SK-N-SH (cell line): ENCODE data around the gene HSPG2.
"Not testable (repeated sequence)": the region's sequence is repeated elsewhere in the genome, so short reads cannot be mapped to it uniquely, and the experiment has no call there.

Experiments used
- CHD2 ChIP-seq: fragments of 150-350 bp; IDR thresholded peaks from 2 replicates; pipeline ENCODE4 v1.6.1; 2018; ENCODE audit warnings: low read length; ENCODE audit not compliant: partially characterized antibody
- EP300 ChIP-seq, 2 experiments: IDR thresholded peaks; 2 replicates each; pipeline versions ENCODE4 v1.4.0 to v1.6.1; 2012; ENCODE audit warnings: borderline replicate concordance in 1 of 2, low read depth in 1 of 2, low read length in 1 of 2
- FOXM1 ChIP-seq: IDR thresholded peaks from 2 replicates; pipeline ENCODE4 v1.4.0; 2012; ENCODE audit warnings: low read depth, mild to moderate bottlenecking
- NFIC ChIP-seq: IDR thresholded peaks from 2 replicates; pipeline ENCODE4 v1.4.0; 2012; ENCODE audit warnings: borderline replicate concordance
- POLR2AphosphoS5 ChIP-seq: IDR thresholded peaks from 2 replicates; pipeline ENCODE4 v1.6.1; 2012; ENCODE audit warnings: low read depth, low read length
- SIN3A ChIP-seq: IDR thresholded peaks from 2 replicates; pipeline ENCODE4 v1.6.1; 2012; ENCODE audit warnings: low read depth, mild to moderate bottlenecking, low read length, moderate library complexity, borderline replicate concordance
- SMC3 ChIP-seq: IDR thresholded peaks from 2 replicates; pipeline ENCODE4 v1.6.1; 2012; ENCODE audit warnings: low read depth, low read length, improper control_type of control experiment
- TF ChIP-seq, protein P1 (sequence below): fragments of 200-600 bp; sonication (generic); IDR thresholded peaks from 2 replicates; pipeline ENCODE4 v1.6.1; 2017; ENCODE audit warnings: antibody characterized with exemption, mild to moderate bottlenecking, moderate library complexity
- TF ChIP-seq, protein P2 (sequence below): IDR thresholded peaks from 2 replicates; pipeline ENCODE4 v1.4.0; 2012; ENCODE audit warnings: low read depth, borderline replicate concordance

GRCh38 chr1:21973948-21974347 lies 36.8 kb upstream of the HSPG2 start:
- TF ChIP-seq SMC3; NFIC; EP300 (IDR thresholded peaks at IDR 0.05; ENCODE audit: borderline replicate concordance in 1 of 2, low read depth in 1 of 2, low read length in 1 of 2); POLR2AphosphoS5; SIN3A; CHD2; FOXM1: not testable (repeated sequence)
- TF ChIP-seq, protein P1, sequence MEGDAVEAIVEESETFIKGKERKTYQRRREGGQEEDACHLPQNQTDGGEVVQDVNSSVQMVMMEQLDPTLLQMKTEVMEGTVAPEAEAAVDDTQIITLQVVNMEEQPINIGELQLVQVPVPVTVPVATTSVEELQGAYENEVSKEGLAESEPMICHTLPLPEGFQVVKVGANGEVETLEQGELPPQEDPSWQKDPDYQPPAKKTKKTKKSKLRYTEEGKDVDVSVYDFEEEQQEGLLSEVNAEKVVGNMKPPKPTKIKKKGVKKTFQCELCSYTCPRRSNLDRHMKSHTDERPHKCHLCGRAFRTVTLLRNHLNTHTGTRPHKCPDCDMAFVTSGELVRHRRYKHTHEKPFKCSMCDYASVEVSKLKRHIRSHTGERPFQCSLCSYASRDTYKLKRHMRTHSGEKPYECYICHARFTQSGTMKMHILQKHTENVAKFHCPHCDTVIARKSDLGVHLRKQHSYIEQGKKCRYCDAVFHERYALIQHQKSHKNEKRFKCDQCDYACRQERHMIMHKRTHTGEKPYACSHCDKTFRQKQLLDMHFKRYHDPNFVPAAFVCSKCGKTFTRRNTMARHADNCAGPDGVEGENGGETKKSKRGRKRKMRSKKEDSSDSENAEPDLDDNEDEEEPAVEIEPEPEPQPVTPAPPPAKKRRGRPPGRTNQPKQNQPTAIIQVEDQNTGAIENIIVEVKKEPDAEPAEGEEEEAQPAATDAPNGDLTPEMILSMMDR = not testable (repeated sequence)
- TF ChIP-seq, protein P2, sequence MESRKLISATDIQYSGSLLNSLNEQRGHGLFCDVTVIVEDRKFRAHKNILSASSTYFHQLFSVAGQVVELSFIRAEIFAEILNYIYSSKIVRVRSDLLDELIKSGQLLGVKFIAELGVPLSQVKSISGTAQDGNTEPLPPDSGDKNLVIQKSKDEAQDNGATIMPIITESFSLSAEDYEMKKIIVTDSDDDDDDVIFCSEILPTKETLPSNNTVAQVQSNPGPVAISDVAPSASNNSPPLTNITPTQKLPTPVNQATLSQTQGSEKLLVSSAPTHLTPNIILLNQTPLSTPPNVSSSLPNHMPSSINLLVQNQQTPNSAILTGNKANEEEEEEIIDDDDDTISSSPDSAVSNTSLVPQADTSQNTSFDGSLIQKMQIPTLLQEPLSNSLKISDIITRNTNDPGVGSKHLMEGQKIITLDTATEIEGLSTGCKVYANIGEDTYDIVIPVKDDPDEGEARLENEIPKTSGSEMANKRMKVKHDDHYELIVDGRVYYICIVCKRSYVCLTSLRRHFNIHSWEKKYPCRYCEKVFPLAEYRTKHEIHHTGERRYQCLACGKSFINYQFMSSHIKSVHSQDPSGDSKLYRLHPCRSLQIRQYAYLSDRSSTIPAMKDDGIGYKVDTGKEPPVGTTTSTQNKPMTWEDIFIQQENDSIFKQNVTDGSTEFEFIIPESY = not testable (repeated sequence)
